ENCODE results near the gene PLAAT4.
"Not testable (repeated sequence)": the region's sequence is repeated elsewhere in the genome, so short reads cannot be mapped to it uniquely, and the experiment has no call there.

The PLAAT4 gene

DNA sequence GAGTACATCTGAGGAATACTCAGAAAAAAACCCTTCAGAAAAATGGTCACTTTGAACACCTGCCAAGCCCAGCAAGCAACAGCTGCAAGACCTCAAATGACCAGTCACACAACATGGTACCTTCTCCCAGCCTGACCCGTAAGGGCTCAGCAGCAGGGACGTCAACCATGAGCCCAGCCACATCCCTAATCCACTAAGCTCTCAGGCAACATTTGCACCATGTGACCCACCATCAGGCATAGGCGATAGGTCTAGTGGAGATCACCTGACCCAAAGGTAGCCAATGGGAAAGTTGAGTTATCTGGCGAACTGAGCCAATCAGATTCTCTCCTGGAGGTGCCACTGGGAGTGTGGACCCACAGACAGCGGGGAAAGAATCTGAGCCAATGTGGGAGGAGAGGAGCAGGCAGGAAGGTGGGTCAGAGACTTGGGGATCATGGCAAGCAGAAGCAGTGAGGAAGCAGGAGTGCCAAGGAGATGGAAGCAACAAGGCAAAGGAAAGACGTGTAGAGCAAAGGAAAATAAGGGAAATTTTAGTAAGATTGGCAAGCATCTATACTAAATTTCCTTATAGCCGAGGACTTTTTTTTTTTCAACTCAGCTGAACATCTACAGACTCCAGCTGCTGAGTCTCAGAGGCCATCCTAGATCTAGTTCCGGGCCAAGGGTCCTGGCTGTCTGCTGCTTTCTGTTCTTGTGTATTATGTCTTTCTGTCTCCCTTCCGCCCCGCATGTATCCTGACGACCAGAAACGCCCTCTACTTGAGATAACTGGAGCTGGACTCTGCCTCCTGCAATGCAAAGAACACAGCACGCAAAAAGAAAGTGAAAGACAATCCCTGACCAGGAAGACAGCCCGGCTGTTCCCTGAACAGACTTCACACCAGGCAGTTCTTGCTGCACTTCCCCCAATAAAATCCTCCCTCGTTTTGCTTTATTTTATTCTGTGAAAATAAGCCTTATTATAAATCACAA lies 37.6 kb downstream of the PLAAT4 start:
- DNase-seq, result peak; percentile 89

DNA sequence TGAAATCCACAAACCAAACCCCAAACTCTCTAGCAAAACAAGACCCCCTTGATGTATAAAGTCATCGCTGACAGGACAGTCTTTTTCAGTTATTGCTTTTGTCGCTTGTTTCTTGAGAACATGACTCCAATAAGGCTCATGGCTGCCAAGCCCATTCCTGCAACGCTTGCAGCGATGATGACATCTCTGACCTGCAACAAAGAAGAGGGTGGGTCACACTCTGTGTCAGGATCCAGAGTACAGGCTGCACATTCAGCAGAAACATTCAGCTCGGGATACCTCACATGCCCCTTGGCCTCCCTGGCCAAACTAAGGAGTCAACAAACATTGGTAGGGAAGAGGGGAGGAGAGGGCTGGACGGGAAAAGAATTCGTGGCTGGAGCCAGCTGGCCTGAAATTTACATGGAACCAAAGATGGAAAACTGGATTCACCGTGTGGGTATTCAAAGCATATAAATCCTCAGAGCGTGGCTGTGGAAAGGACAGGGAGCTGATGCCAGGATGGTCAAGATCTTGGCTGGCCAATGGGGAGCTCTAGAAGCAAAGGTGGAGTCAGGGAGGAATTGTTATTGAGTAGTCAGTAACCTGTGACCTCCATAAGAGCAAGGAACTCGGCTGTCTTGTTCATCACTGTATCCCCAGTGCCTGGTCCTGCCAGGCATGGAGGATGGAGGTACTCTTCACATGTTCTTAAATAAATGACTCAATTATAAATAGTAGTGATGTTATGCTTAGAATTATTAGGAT lies 38.4 kb downstream of the PLAAT4 start:
- DNase-seq, result no peak

DNA sequence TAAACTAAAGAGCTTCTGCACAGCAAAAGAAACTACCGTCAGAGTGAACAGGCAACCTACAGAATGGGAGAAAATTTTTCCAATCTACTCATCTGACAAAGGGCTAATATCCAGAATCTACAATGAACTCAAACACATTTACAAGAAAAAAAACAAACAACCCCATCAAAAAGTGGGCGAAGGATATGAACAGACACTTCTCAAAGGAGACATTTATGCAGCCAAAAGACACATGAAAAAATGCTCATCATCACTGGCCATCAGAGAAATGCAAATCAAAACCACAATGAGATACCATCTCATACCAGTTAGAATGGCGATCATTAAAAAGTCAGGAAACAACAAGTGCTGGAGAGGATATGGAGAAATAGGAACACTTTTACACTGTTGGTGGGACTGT lies 42.3 kb downstream of the PLAAT4 start:
- DNase-seq, result not testable (repeated sequence)

DNA sequence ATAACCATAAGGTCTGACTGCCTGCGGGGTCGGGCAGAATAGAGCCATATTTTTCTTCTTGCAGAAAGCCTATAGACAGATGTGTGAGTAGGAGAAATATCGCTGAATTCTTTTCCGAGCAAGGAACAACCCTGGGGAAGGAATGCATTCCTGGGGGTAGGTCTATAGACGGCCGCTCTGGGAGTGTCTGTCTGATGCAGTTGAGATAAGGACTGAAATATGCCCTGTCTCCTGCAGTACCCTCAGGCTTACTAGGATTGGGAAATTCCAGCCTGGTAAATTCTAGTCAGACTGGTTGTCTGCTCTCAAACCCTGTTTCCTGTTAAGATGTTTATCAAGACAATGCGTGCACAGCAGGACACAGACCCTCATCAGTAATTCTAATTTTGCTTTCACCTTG lies 44.6 kb downstream of the PLAAT4 start:
- DNase-seq, result not testable (repeated sequence)

DNA sequence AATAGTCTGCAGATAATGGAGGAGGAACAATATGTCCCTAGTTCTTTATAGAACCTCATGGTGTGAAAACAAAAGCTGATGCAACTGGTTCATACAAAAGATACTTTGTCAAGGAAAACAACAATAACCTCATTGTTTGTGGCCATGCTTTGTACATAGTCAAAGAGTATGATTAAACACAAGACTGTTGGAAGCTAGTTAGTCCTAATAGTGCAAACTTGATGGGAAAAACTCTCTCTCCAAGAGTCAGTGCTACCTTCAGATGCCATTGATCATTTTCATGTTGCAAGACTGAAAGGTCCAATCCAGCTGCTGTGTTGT lies 46.7 kb downstream of the PLAAT4 start:
- DNase-seq, result no peak

DNA sequence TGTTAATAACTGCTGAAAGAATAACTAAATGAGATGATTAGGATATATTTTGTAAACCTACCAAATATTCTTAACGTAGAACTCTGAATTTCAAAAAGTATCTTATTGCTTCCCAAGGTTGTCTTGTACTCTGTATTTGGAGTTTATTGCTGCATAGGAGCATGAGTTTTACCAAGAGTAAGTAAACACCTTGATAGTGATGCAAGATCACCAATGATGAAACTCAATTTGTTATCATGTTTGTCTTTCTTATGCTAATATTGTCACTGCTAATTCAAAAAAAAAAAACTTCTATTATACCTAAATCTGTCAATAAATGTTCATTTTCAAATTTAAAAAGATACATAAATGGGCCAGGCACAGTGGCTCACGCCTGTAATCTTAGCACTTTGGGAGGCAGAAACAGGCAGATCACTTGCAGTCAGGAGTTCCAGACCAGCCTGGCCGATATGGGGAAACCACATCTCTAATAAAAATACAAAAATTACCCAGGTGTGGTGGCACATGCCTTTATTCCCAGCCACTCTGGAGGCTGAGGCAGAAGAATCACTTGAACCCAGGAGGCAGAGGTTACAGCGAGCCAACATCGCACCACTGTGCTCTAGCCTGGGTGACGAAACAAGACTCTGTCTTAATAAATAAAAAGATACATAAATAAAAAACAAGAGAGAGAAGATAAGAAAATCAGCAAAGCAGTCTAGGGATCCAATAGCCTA lies 50.0 kb downstream of the PLAAT4 start:
- no peak for DNase-seq

DNA sequence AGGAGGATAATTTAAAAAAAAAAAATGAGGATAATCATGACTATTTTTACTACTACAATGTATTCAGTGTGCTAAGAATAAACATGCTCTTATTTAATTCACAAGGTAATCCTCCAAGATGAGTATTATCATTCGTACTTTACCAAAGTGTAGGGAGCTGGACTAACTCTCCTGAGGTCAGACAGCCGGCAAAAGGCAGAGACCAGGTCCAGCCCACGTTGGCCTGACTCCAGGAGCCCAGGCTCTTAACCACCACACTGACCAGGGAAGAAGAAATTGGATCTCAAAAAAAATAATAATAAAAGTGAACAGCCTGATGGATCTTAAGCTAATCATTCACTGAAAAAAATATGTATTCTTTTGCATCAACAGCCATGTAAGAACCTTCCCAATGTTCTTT lies 52.4 kb downstream of the PLAAT4 start:
- no peak for DNase-seq

DNA sequence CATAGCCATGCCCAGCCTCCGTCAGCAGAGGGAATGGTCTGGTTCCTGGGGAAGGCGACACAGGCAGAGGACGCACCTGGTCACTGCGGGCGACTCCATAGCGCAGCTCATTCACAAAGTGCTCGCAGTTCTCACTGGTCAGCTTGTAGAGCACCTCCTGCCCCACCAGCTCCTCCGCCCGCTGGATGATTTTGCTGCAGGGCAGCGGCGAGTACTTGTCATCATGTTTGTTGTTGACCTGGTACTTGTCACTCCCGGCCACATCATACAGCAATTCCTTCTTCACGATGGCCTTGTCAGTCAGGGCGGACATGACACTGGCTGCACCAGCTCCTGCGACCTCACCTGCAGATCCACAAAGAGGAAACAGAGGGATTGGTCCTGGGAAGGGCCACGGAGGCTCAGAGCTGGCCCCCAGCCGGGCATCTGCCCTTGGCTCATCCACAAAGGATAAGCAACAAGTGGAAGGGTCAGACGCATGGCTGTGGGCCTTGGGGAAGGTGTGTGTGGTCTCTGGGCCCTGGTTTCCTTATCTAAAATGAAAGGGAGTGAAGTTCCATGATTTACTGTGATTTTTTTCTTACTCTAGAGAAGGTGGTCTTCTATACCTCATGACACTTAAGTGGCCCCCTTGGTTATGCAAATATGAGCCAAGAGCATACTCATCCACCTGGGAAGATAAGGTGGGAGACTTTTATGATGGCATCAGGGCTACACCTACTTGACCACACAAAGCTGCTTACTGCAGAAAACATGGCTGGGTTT lies 53.6 kb downstream of the PLAAT4 start:
- no peak for DNase-seq

DNA sequence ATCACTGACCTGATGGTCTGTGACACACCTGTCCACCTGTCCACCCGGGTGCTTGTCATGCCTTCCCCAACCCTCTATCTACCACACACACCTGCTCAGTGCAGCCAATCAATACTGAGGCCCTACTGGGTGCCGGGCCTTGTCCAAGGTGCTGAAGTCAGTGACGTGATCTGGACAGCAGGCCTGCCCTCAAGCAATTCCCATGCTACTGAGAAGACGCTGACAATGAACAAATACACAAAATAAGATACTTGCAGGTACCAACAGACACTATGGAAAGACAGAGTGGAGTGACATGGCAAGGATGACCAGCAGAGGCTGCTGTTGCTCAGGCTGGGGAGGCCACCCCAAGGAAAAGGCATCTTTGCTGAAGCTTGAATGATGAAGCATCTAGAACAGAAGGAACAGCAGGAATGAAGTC lies 56.4 kb downstream of the PLAAT4 start:
- peak; percentile 53 for DNase-seq

DNA sequence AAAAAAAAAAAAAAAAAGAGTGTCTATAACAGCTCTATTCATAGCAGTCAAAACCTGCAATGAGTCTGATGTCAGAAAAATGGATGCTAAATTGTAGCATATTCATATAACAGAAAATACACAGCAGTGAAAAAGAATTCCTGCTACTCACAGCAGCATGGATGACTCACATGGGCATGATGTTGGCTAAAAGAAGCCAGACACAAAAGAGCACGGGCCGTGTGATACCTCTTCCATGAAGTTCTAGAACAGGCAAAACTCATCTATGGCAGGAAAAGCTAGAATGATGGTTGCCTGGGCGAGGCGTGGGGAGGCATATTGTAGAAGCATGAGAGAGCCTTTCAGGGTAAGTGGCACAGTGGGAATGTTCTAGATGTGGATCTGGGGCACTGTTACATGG lies 58.7 kb downstream of the PLAAT4 start:
- DNase-seq, result peak; percentile 29

All from suppressor macrophage treated with lipopolysaccharide for 4 hours (primary cell).